Measurements from ENCODE around the gene SPRED2.

The SPRED2 gene

DNA sequence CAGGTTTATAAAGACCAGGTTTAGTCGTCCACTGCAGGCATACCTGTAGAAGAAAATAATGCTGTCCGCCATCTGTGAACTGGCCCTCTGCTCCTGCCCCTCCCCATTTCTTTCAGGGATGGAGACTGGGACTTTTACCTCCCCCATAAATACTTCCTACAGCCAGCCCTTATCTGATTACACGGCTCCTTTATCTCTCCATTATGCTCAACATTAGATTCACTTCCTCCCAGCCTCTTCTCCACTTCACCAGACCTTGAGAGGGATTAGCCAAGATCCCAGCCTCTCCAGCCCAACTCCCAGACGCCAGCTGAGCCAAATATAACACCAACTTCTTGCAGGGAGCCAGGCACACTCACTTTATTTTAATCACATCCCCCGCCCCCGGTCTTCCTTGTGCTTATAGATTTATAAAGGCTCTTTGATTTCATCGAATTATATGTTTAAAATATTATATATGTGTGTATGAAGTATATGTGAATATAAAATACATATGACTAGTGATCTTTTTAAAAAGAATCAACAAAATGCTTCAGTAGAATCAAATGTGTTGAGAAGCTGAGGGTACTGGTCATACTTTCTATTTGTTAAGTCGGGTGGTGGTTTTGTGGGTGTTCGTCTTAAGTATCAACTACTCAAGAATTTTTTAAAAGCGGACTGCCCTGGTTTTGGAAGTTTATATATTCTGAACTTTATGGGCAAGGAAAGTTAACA is 81.0 kb downstream of the SPRED2 start:
- H3K4ac ChIP-seq (ENCODE audit: low read length) = no peak overlapping the region
- no peak overlapping the region for H3K9ac ChIP-seq (ENCODE audit: low read depth, low read length, poor library complexity)
- no peak overlapping the region for H4K91ac ChIP-seq (ENCODE audit: low read depth, low read length, poor library complexity)
- DNase-seq (ENCODE audit: low spot score) = no peak
- H3K18ac ChIP-seq (ENCODE audit: low read length) = no peak overlapping the region
- H2AK5ac ChIP-seq (ENCODE audit: low read depth, low read length) = no peak overlapping the region
- no peak overlapping the region for H2BK12ac ChIP-seq (ENCODE audit: low read length)
- no peaks in the 10 kb centered on the region for H3K27me3 ChIP-seq (ENCODE audit: control insufficient read depth in 3 of 3, insufficient read depth in 3 of 3, low read depth in 1 of 3, low read length in 3 of 3)
- peaks cover 2 to 3% of the 10 kb centered on the region in 2 donors for H3K36me3 ChIP-seq (replicated peaks in 1 of 2; ENCODE audit: control insufficient read depth in 2 of 2, insufficient read depth in 2 of 2, low read length in 2 of 2)
- no peak overlapping the region for H3K4me2 ChIP-seq (ENCODE audit: insufficient read depth, low read length, poor library complexity, severe bottlenecking)
- H2BK120ac ChIP-seq (ENCODE audit: low read depth, low read length) = no peak overlapping the region
- no CpG with 5 or more reads among the region's 10 CpGs for WGBS, 2 donors (ENCODE audit: extremely low coverage in 2 of 2, insufficient read length in 2 of 2, insufficient replicate concordance in 1 of 2)
- H2BK15ac ChIP-seq (ENCODE audit: low read length) = no peak overlapping the region
- H2BK5ac ChIP-seq (ENCODE audit: low read length) = no peak overlapping the region
- H3K79me1 ChIP-seq (ENCODE audit: low read depth, low read length) = peaks cover 4% of the 10 kb centered on the region
- peaks cover 19 to 20% of the 10 kb centered on the region in 2 donors for H3K4me1 ChIP-seq (ENCODE audit: control insufficient read depth in 2 of 2, insufficient read depth in 1 of 2, low read depth in 1 of 2, low read length in 2 of 2)
- H4K8ac ChIP-seq (ENCODE audit: low read depth, low read length) = no peak overlapping the region
- no peaks in the 10 kb centered on the region for H3K9me3 ChIP-seq (replicated peaks in 1 of 2; ENCODE audit: control insufficient read depth in 2 of 2, insufficient read depth in 1 of 2, low read depth in 1 of 2, low read length in 2 of 2)
- no peak overlapping the region for H3K4me3 ChIP-seq (ENCODE audit: low read length in 2 of 2)
- no peak overlapping the region for H3K14ac ChIP-seq (ENCODE audit: low read length)
- no peak overlapping the region for H3K27ac ChIP-seq (replicated peaks; ENCODE audit: low read length)
- H2AFZ ChIP-seq (ENCODE audit: low read length) = no peak overlapping the region
- no peak overlapping the region for H3K23ac ChIP-seq (ENCODE audit: low read depth, low read length, poor library complexity)

- Histone ChIP-seq H3K4me2 (ENCODE audit: insufficient read depth, low read length, poor library complexity, severe bottlenecking) (no peak overlapping the region), H3K36me3 (replicated peaks in 1 of 2; ENCODE audit: control insufficient read depth in 2 of 2, insufficient read depth in 2 of 2, low read length in 2 of 2) (peaks cover 2 to 3% of the 10 kb centered on the region in 2 donors), H3K79me1 (ENCODE audit: low read depth, low read length) (peaks cover 4% of the 10 kb centered on the region), H3K23ac (ENCODE audit: low read depth, low read length, poor library complexity) (no peak overlapping the region), H2BK5ac (ENCODE audit: low read length) (no peak overlapping the region), H3K4me1 (ENCODE audit: control insufficient read depth in 2 of 2, insufficient read depth in 1 of 2, low read depth in 1 of 2, low read length in 2 of 2) (peaks cover 19 to 20% of the 10 kb centered on the region in 2 donors), H2BK120ac (ENCODE audit: low read depth, low read length) (no peak overlapping the region), H3K27ac (replicated peaks; ENCODE audit: low read length) (no peak overlapping the region), H3K4ac (ENCODE audit: low read length) (no peak overlapping the region), H2BK15ac (ENCODE audit: low read length) (no peak overlapping the region), H3K18ac (ENCODE audit: low read length) (no peak overlapping the region), H3K14ac (ENCODE audit: low read length) (no peak overlapping the region), H3K9ac (ENCODE audit: low read depth, low read length, poor library complexity) (no peak overlapping the region), H2AFZ (ENCODE audit: low read length) (no peak overlapping the region), H4K8ac (ENCODE audit: low read depth, low read length) (no peak overlapping the region), H2BK12ac (ENCODE audit: low read length) (no peak overlapping the region), H3K4me3 (ENCODE audit: low read length in 2 of 2) (no peak overlapping the region), H4K91ac (ENCODE audit: low read depth, low read length, poor library complexity) (no peak overlapping the region), H3K27me3 (ENCODE audit: control insufficient read depth in 3 of 3, insufficient read depth in 3 of 3, low read depth in 1 of 3, low read length in 3 of 3) (no peaks in the 10 kb centered on the region), H2AK5ac (ENCODE audit: low read depth, low read length) (no peak overlapping the region), H3K9me3 (replicated peaks in 1 of 2; ENCODE audit: control insufficient read depth in 2 of 2, insufficient read depth in 1 of 2, low read depth in 1 of 2, low read length in 2 of 2) (no peaks in the 10 kb centered on the region)
- no peak for DNase-seq (ENCODE audit: low spot score)
- no CpG with 5 or more reads among the region's 6 CpGs for WGBS, 2 donors (ENCODE audit: extremely low coverage in 2 of 2, insufficient read length in 2 of 2, insufficient replicate concordance in 1 of 2)
These were observed 81.7 kb downstream of the SPRED2 start for GRCh38 chr2:65350651-65351056.

DNA sequence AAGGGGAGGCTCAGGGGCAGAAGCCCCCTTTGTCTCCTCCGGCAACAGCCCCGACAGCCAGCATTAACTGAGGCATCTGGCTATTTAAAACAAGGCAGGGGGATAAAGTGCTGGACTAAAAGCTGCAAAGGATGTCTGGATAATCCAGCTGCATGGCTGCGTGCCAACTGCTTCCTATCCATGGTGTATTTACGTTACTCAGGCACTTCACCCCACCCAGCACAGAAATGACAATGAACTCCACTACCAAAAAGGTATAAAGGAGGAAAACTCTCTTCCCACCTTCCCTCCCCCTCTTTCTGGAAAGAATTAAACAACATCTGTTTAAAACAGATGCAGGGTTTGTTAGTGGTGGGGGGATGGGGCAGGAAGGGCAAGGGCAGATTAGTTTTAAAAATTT is 82.5 kb downstream of the SPRED2 start:
- Histone ChIP-seq H3K23ac (ENCODE audit: low read depth, low read length, poor library complexity) (no peak overlapping the region), H2BK15ac (ENCODE audit: low read length) (no peak overlapping the region), H2BK12ac (ENCODE audit: low read length) (no peak overlapping the region), H3K4ac (ENCODE audit: low read length) (no peak overlapping the region), H3K4me1 (ENCODE audit: control insufficient read depth in 2 of 2, insufficient read depth in 1 of 2, low read depth in 1 of 2, low read length in 2 of 2) (peaks cover 19 to 20% of the 10 kb centered on the region in 2 donors), H4K8ac (ENCODE audit: low read depth, low read length) (no peak overlapping the region), H2BK120ac (ENCODE audit: low read depth, low read length) (no peak overlapping the region), H3K9me3 (replicated peaks in 1 of 2; ENCODE audit: control insufficient read depth in 2 of 2, insufficient read depth in 1 of 2, low read depth in 1 of 2, low read length in 2 of 2) (peaks cover 0 to under 1% of the 10 kb centered on the region in 2 donors), H3K79me1 (ENCODE audit: low read depth, low read length) (peaks cover 4% of the 10 kb centered on the region), H3K9ac (ENCODE audit: low read depth, low read length, poor library complexity) (no peak overlapping the region), H3K27me3 (ENCODE audit: control insufficient read depth in 3 of 3, insufficient read depth in 3 of 3, low read depth in 1 of 3, low read length in 3 of 3) (no peaks in the 10 kb centered on the region), H3K36me3 (replicated peaks in 1 of 2; ENCODE audit: control insufficient read depth in 2 of 2, insufficient read depth in 2 of 2, low read length in 2 of 2) (peaks cover 2 to 6% of the 10 kb centered on the region in 2 donors), H3K27ac (replicated peaks; ENCODE audit: low read length) (no peak overlapping the region), H3K4me3 (ENCODE audit: low read length in 2 of 2) (no peak overlapping the region), H4K91ac (ENCODE audit: low read depth, low read length, poor library complexity) (no peak overlapping the region), H2BK5ac (ENCODE audit: low read length) (no peak overlapping the region), H2AK5ac (ENCODE audit: low read depth, low read length) (no peak overlapping the region), H3K4me2 (ENCODE audit: insufficient read depth, low read length, poor library complexity, severe bottlenecking) (no peak overlapping the region), H2AFZ (ENCODE audit: low read length) (peak overlapping the region; percentile 1), H3K18ac (ENCODE audit: low read length) (peak overlapping the region; percentile 18), H3K14ac (ENCODE audit: low read length) (no peak overlapping the region)
- WGBS, 2 donors (ENCODE audit: extremely low coverage in 2 of 2, insufficient read length in 2 of 2, insufficient replicate concordance in 1 of 2) = no CpG with 5 or more reads among the region's 4 CpGs
- DNase-seq (ENCODE audit: low spot score) = no peak

DNA sequence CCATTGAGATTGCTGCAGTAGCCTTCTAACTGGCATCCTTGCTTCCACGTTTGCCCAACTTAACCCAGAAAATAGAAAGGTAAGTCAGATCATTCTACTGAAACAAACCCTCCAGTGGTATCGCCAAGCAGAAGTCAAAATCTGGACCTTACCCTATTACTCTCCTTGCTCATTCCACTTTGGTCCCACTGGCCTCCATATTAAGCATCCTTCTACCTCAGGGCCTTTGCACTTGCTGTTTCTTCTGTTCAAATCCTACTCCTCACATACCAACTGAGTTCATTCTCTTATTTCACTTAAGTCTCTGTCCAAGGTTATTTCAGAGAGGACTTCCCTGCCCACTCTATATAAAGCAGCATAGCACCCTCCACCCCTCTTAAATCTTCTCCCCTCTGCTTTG is 84.5 kb downstream of the SPRED2 start:
- H3K23ac ChIP-seq (ENCODE audit: low read depth, low read length, poor library complexity) = no peak overlapping the region
- WGBS, 2 donors (ENCODE audit: extremely low coverage in 2 of 2, insufficient read length in 2 of 2, insufficient replicate concordance in 1 of 2) = no CpG with 5 or more reads among the region's 2 CpGs
- H3K4me2 ChIP-seq (ENCODE audit: insufficient read depth, low read length, poor library complexity, severe bottlenecking) = no peak overlapping the region
- no peak overlapping the region for H2BK12ac ChIP-seq (ENCODE audit: low read length)
- no peak overlapping the region for H2AK5ac ChIP-seq (ENCODE audit: low read depth, low read length)
- no peak overlapping the region for H4K8ac ChIP-seq (ENCODE audit: low read depth, low read length)
- no peak overlapping the region for H3K14ac ChIP-seq (ENCODE audit: low read length)
- peaks cover 5 to 25% of the 10 kb centered on the region in 2 donors for H3K36me3 ChIP-seq (replicated peaks in 1 of 2; ENCODE audit: control insufficient read depth in 2 of 2, insufficient read depth in 2 of 2, low read length in 2 of 2)
- H3K27me3 ChIP-seq (ENCODE audit: control insufficient read depth in 3 of 3, insufficient read depth in 3 of 3, low read depth in 1 of 3, low read length in 3 of 3) = no peaks in the 10 kb centered on the region
- no peak overlapping the region for H3K18ac ChIP-seq (ENCODE audit: low read length)
- peaks cover 0 to 8% of the 10 kb centered on the region in 2 donors for H3K9me3 ChIP-seq (replicated peaks in 1 of 2; ENCODE audit: control insufficient read depth in 2 of 2, insufficient read depth in 1 of 2, low read depth in 1 of 2, low read length in 2 of 2)
- no peak overlapping the region for H3K27ac ChIP-seq (replicated peaks; ENCODE audit: low read length)
- H3K79me1 ChIP-seq (ENCODE audit: low read depth, low read length) = peaks cover 4% of the 10 kb centered on the region
- peaks cover 16 to 17% of the 10 kb centered on the region in 2 donors for H3K4me1 ChIP-seq (ENCODE audit: control insufficient read depth in 2 of 2, insufficient read depth in 1 of 2, low read depth in 1 of 2, low read length in 2 of 2)
- no peak overlapping the region for H3K4ac ChIP-seq (ENCODE audit: low read length)
- H3K4me3 ChIP-seq (ENCODE audit: low read length in 2 of 2) = no peak overlapping the region
- no peak overlapping the region for H2BK15ac ChIP-seq (ENCODE audit: low read length)
- DNase-seq (ENCODE audit: low spot score) = no peak
- H2BK5ac ChIP-seq (ENCODE audit: low read length) = no peak overlapping the region
- no peak overlapping the region for H3K9ac ChIP-seq (ENCODE audit: low read depth, low read length, poor library complexity)
- H4K91ac ChIP-seq (ENCODE audit: low read depth, low read length, poor library complexity) = no peak overlapping the region
- no peak overlapping the region for H2BK120ac ChIP-seq (ENCODE audit: low read depth, low read length)
- H2AFZ ChIP-seq (ENCODE audit: low read length) = no peak overlapping the region

Measured in neuronal stem cell (in vitro differentiated cells).